Coronary artery (tissue), 2 donors: ENCODE data around the gene BCL7C.

Source experiments
- DNase-seq: peaks from one replicate; pipeline ENCODE4 v3.0.0-alpha.2; 2017; ENCODE audit warnings: low spot score
- H3K27ac ChIP-seq, 2 donors: fragments of 200-600 bp; sonication (generic); one replicate each; pipeline ENCODE4 v1.5.1; 2016 to 2019
- H3K4me3 ChIP-seq: fragments of 200-600 bp; sonication (generic); 2 replicates; pipeline ENCODE4 v1.5.1; 2016; ENCODE audit warnings: mild to moderate bottlenecking, moderate library complexity
- TF ChIP-seq, protein P1 (sequence below): fragments of 200-600 bp; sonication (generic); IDR thresholded peaks from one replicate; pipeline ENCODE4 v1.5.1; 2019; ENCODE audit warnings: antibody characterized with exemption

The BCL7C gene

GRCh38 chr16:30841332-30841731 is 52.5 kb downstream of the BCL7C start:
- TF ChIP-seq, protein P1, sequence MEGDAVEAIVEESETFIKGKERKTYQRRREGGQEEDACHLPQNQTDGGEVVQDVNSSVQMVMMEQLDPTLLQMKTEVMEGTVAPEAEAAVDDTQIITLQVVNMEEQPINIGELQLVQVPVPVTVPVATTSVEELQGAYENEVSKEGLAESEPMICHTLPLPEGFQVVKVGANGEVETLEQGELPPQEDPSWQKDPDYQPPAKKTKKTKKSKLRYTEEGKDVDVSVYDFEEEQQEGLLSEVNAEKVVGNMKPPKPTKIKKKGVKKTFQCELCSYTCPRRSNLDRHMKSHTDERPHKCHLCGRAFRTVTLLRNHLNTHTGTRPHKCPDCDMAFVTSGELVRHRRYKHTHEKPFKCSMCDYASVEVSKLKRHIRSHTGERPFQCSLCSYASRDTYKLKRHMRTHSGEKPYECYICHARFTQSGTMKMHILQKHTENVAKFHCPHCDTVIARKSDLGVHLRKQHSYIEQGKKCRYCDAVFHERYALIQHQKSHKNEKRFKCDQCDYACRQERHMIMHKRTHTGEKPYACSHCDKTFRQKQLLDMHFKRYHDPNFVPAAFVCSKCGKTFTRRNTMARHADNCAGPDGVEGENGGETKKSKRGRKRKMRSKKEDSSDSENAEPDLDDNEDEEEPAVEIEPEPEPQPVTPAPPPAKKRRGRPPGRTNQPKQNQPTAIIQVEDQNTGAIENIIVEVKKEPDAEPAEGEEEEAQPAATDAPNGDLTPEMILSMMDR, result no peak
- Histone ChIP-seq H3K27ac (no peak overlapping the region), H3K4me3 (no peak overlapping the region)
- DNase-seq, result no peak

DNA sequence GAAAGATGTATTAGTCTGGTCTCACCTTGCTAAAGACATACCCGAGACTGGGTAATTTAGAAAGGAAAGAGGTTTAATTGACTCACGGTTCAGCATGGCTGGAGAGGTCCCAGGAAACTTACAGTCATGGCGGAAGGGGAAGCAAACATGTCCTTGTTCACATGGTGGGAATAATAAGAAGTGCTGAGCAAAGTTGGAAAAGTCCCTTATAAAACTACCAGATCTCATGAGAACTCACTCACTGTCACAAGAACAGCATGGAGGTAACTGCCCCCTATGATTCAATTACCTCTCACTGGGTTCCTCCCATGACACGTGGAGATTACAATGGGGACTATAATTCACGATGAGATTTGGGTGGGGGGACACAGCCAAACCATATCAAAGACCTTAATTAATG is 53.3 kb downstream of the BCL7C start:
- TF ChIP-seq, protein P1, result no peak
- Histone ChIP-seq H3K4me3 (no peak overlapping the region), H3K27ac (no peak overlapping the region)
- DNase-seq, result no peak

DNA sequence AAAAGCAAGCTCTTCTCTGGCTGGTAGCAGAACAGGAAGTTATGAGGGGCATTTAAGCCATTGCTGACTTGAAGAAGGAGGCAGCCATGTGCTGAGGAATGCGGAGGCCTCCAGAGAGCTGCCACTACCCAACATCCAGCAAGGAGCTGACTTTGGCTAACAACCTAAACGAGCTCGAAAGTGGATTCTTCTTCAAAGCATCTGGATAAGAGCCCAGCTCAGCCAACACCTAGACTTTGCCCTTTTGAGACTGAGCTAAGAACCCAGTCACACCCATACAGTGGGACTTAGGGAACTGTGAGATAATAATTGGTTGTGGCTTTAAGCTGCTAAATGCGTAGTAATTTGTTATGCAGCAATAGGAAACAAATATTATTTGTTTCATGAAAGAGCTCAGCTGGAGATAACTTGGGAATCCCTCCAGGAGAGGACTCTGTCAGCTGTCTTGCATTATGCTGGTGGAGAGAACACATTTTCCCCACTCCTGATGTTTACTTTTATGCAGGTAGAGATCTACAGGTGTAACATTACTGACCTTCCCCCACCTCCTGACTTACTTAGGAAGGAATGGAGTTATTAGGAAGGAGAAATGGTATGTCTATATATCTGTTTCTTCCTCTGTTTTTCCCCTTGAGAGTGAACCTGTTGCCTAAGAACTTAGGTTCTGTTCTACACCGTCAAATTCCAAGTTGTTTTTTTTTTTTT is 54.2 kb downstream of the BCL7C start:
- Histone ChIP-seq H3K4me3 (no peak overlapping the region), H3K27ac (no peak overlapping the region)
- no peak for DNase-seq
- TF ChIP-seq, protein P1, result no peak

GRCh38 chr16:30838876-30839471 is 54.9 kb downstream of the BCL7C start:
- TF ChIP-seq, protein P1, result no peak
- no peak overlapping the region for H3K27ac ChIP-seq
- DNase-seq, result no peak
- no peak overlapping the region for H3K4me3 ChIP-seq

GRCh38 chr16:30837904-30838303 is 56.0 kb downstream of the BCL7C start:
- Histone ChIP-seq H3K4me3 (no peak overlapping the region), H3K27ac (no peak overlapping the region)
- TF ChIP-seq, protein P1, result no peak
- DNase-seq, result no peak
